ENCODE data around the gene COL15A1. TPM values are rescaled to one million over a fixed set of nuclear protein-coding genes. Genes with fewer than 3 reads are reported as not detected.

Gene COL15A1
- total RNA-seq, 2 donors from 2014 or later: 6.0 to 16.0 TPM

GRCh38 chr9:98961513-98962180 is 17.9 kb downstream of the COL15A1 start:
- H3K9ac ChIP-seq (ENCODE audit: low read depth in 2 of 2, low read length in 2 of 2): no peak overlapping the region
- H3K36me3 ChIP-seq: no peaks in the 10 kb centered on the region
- H3K4me3 ChIP-seq: no peak overlapping the region
- intact Hi-C loops (cut with DNase I): no loop called here
- H3K9me3 ChIP-seq: no peaks in the 10 kb centered on the region
- TF ChIP-seq CTCF (IDR thresholded peaks at IDR 0.05): no peak
- DNase-seq: no peak
- H3K4me1 ChIP-seq: no peaks in the 10 kb centered on the region
- no peak overlapping the region for H3K27ac ChIP-seq
- no peaks in the 10 kb centered on the region for H3K27me3 ChIP-seq

- H3K4me3 ChIP-seq: no peak overlapping the region
- H3K27me3 ChIP-seq: no peaks in the 10 kb centered on the region
- H3K36me3 ChIP-seq: no peaks in the 10 kb centered on the region
- no peaks in the 10 kb centered on the region for H3K4me1 ChIP-seq
- no peak for DNase-seq
- TF ChIP-seq CTCF (IDR thresholded peaks at IDR 0.05): no peak
- no peak overlapping the region for H3K9ac ChIP-seq (ENCODE audit: low read depth in 2 of 2, low read length in 2 of 2)
- no peaks in the 10 kb centered on the region for H3K9me3 ChIP-seq
- no peak overlapping the region for H3K27ac ChIP-seq
- intact Hi-C loops (cut with DNase I): no loop called here
Measured at GRCh38 chr9:98962181-98962560, 18.5 kb downstream of the COL15A1 start.

GRCh38 chr9:98962861-98963260 is 19.2 kb downstream of the COL15A1 start:
- intact Hi-C loops (cut with DNase I): no loop called here
- no peak for TF ChIP-seq CTCF (IDR thresholded peaks at IDR 0.05)
- Histone ChIP-seq H3K9ac (ENCODE audit: low read depth in 2 of 2, low read length in 2 of 2) (no peak overlapping the region), H3K27me3 (no peaks in the 10 kb centered on the region), H3K36me3 (no peaks in the 10 kb centered on the region), H3K9me3 (no peaks in the 10 kb centered on the region), H3K4me1 (no peaks in the 10 kb centered on the region), H3K27ac (no peak overlapping the region), H3K4me3 (no peak overlapping the region)
- DNase-seq: no peak

- no peak overlapping the region for H3K27ac ChIP-seq
Measured at GRCh38 chr9:98964201-98964600, 20.5 kb downstream of the COL15A1 start.

GRCh38 chr9:98964911-98965336 is 21.2 kb downstream of the COL15A1 start:
- no peaks in the 10 kb centered on the region for H3K4me1 ChIP-seq
- no peak for DNase-seq
- no peaks in the 10 kb centered on the region for H3K36me3 ChIP-seq
- no peaks in the 10 kb centered on the region for H3K9me3 ChIP-seq
- H3K9ac ChIP-seq (ENCODE audit: low read depth in 2 of 2, low read length in 2 of 2): no peak overlapping the region
- H3K27me3 ChIP-seq: no peaks in the 10 kb centered on the region
- H3K4me3 ChIP-seq: no peak overlapping the region
- peak overlapping the region; percentile 17 for H3K27ac ChIP-seq
- no peak for TF ChIP-seq CTCF (IDR thresholded peaks at IDR 0.05)
- intact Hi-C loops (cut with DNase I): no loop called here

More at GRCh38 chr9:98964201-98964600, 20.5 kb downstream of the COL15A1 start:
- TF ChIP-seq CTCF (IDR thresholded peaks at IDR 0.05): no peak
- no peaks in the 10 kb centered on the region for H3K4me1 ChIP-seq
- DNase-seq: no peak
- no peaks in the 10 kb centered on the region for H3K9me3 ChIP-seq
- intact Hi-C loops (cut with DNase I): no loop called here
- H3K36me3 ChIP-seq: no peaks in the 10 kb centered on the region
- H3K9ac ChIP-seq (ENCODE audit: low read depth in 2 of 2, low read length in 2 of 2): no peak overlapping the region
- H3K27me3 ChIP-seq: no peaks in the 10 kb centered on the region
- H3K4me3 ChIP-seq: no peak overlapping the region

Measured in colonic mucosa (tissue), 4 donors.